ENCODE data around the gene B3GAT2.

- TF ChIP-seq, protein P1, sequence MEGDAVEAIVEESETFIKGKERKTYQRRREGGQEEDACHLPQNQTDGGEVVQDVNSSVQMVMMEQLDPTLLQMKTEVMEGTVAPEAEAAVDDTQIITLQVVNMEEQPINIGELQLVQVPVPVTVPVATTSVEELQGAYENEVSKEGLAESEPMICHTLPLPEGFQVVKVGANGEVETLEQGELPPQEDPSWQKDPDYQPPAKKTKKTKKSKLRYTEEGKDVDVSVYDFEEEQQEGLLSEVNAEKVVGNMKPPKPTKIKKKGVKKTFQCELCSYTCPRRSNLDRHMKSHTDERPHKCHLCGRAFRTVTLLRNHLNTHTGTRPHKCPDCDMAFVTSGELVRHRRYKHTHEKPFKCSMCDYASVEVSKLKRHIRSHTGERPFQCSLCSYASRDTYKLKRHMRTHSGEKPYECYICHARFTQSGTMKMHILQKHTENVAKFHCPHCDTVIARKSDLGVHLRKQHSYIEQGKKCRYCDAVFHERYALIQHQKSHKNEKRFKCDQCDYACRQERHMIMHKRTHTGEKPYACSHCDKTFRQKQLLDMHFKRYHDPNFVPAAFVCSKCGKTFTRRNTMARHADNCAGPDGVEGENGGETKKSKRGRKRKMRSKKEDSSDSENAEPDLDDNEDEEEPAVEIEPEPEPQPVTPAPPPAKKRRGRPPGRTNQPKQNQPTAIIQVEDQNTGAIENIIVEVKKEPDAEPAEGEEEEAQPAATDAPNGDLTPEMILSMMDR (IDR thresholded peaks at IDR 0.05) = no peak
- no peak for TF ChIP-seq POLR2A (IDR thresholded peaks at IDR 0.05)
Measured at GRCh38 chr6:70839286-70840266, 117.3 kb downstream of the B3GAT2 start.

Data from adrenal gland (tissue), 5 donors.